BJ (cell line): Measurements from ENCODE around the gene CNN2. TPM values are rescaled to one million over a fixed set of nuclear protein-coding genes. Genes with fewer than 3 reads are reported as not detected.

ENCODE experiments used
- CTCF ChIA-PET: fragments of 350-600 bp; formaldehyde crosslinking; extraction: SDS; loops from one replicate; lab custom pipeline; 2021; ENCODE audit warnings: antibody characterized with exemption, inconsistent platforms; lab: Yijun Ruan, JAX
- POLR2A ChIA-PET: fragments of 300-600 bp; sonication (Branson Sonifier 250); formaldehyde crosslinking; extraction: SDS; loops from one replicate; lab custom pipeline; 2021; ENCODE audit warnings: antibody characterized with exemption; lab: Charles Lee
- DNase-seq: peaks from one replicate; pipeline ENCODE4 v3.0.0-alpha.2; 2011; ENCODE audit warnings: low read depth
- H3K27me3 ChIP-seq: 2 replicates; pipeline ENCODE4 v1.6.0; 2011; ENCODE audit warnings: low read length; ENCODE audit not compliant: control insufficient read depth, insufficient read depth
- H3K36me3 ChIP-seq: 2 replicates; pipeline ENCODE4 v1.5.1; 2011; ENCODE audit warnings: low read length; ENCODE audit not compliant: control insufficient read depth, insufficient read depth
- H3K4me3 ChIP-seq: 2 replicates; pipeline ENCODE4 v1.5.1; 2011; ENCODE audit warnings: low read depth, mild to moderate bottlenecking, control low read depth, low read length
- polyA plus RNA-seq: library from polyadenylated mRNA; depleted of rRNA; stranded (reverse); fragments of >200 nt; gene quantifications from 2 replicates; pipeline ENCODE4 v1.2.3, GENCODE V29; 2011
- TF ChIP-seq, protein P1 (sequence below): IDR thresholded peaks from 2 replicates; pipeline ENCODE4 v1.5.1; 2011; ENCODE audit warnings: low read depth, mild to moderate bottlenecking, control low read depth, inconsistent platforms, low read length, moderate library complexity; ENCODE audit not compliant: insufficient read depth

The CNN2 gene
- polyA plus RNA-seq, 1 experiment: 529 TPM

DNA sequence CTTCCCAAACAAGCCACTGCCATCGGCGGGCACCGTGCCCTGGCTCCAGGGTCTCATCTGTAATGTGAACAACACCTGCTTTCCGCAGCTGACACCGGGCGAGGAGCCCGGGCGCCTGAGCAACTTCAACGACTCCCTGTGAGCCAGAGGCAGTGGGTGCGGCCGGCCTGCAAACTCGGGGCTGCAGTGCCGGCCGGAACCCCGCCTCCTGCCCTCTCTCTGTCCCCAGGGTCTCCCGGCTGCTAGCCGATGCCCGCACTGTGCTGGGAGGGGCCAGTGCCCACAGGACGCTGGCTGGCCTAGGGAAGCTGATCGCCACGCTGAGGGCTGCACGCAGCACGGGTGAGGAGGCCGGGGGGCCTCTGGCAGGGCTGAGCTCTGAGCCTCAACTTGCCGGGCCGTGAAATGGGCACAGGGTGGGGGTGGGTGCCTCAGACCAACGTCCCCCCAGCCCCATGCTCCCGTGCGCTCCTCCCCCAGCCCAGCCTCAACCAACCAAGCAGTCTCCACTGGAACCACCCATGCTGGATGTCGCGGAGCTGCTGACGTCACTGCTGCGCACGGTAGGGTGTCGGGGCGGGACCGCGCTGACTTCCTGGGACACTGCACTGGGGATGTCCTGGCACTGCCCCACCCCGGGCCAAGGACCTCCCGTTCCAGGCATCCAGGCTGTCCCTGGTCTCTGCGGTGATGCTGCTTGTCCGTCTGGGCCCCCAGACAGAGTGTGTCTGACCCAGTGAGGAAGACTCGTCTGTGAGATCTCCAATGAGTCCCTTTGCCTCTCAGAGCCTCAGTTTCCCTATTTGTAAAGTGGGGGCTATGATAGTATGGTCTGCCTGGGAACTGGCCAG, 15.7 kb downstream of the CNN2 start:
- no peak for DNase-seq
- ChIA-PET POLR2A (interaction anchor here (0.5 kb wide), 1 partner anchor 974 kb away, joined by 6 read pairs; no protein-coding TSS in a partner anchor), CTCF (interaction anchor here (1.1 to 1.4 kb wide), 2 partner anchors 23 to 199 kb away, joined by 3 to 4 read pairs; no protein-coding TSS in a partner anchor)
- Histone ChIP-seq H3K36me3 (peaks cover 12% of the 10 kb centered on the region), H3K27me3 (no peaks in the 10 kb centered on the region), H3K4me3 (no peak overlapping the region)
- TF ChIP-seq, protein P1, sequence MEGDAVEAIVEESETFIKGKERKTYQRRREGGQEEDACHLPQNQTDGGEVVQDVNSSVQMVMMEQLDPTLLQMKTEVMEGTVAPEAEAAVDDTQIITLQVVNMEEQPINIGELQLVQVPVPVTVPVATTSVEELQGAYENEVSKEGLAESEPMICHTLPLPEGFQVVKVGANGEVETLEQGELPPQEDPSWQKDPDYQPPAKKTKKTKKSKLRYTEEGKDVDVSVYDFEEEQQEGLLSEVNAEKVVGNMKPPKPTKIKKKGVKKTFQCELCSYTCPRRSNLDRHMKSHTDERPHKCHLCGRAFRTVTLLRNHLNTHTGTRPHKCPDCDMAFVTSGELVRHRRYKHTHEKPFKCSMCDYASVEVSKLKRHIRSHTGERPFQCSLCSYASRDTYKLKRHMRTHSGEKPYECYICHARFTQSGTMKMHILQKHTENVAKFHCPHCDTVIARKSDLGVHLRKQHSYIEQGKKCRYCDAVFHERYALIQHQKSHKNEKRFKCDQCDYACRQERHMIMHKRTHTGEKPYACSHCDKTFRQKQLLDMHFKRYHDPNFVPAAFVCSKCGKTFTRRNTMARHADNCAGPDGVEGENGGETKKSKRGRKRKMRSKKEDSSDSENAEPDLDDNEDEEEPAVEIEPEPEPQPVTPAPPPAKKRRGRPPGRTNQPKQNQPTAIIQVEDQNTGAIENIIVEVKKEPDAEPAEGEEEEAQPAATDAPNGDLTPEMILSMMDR: no peak

DNA sequence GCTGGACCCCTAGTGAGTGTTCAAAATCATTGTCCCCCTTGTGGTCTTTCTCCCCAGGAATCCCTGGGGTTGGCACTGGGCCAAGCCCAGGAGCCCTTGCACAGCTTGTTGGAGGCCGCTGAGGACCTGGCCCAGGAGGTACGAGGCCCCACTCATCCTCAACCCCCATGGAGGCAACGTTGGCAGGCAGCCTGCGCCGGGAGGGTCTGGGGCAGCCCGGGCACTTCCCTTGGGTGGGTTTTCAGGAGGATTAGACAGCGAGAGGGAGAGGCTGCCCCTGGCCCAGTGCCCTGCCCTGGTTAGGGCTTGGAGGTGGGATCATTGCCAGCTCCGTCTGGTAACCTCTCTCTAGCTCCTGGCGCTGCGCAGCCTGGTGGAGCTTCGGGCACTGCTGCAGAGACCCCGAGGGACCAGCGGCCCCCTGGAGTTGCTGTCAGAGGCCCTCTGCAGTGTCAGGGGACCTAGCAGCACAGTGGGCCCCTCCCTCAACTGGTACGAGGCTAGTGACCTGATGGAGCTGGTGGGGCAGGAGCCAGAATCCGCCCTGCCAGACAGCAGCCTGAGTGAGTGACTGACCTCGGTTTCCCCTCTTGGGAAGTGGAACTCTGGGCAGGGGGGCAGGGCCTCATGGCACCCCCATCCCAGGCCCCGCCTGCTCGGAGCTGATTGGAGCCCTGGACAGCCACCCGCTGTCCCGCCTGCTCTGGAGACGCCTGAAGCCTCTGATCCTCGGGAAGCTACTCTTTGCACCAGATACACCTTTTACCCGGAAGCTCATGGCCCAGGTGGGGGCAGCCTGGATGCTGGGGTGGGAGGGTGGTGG, 16.5 kb downstream of the CNN2 start:
- peaks cover 5% of the 10 kb centered on the region for H3K36me3 ChIP-seq
- ChIA-PET POLR2A (interaction anchor here (0.5 kb wide), 1 partner anchor 973 kb away, joined by 6 read pairs; no protein-coding TSS in a partner anchor), CTCF (interaction anchor here (0.6 to 1.8 kb wide), 7 partner anchors 11 to 1777 kb away, joined by 3 to 5 read pairs (median 3); no protein-coding TSS in a partner anchor)
- no peaks in the 10 kb centered on the region for H3K27me3 ChIP-seq
- TF ChIP-seq, protein P1: no peak
- H3K4me3 ChIP-seq: no peak overlapping the region
- no peak for DNase-seq

DNA sequence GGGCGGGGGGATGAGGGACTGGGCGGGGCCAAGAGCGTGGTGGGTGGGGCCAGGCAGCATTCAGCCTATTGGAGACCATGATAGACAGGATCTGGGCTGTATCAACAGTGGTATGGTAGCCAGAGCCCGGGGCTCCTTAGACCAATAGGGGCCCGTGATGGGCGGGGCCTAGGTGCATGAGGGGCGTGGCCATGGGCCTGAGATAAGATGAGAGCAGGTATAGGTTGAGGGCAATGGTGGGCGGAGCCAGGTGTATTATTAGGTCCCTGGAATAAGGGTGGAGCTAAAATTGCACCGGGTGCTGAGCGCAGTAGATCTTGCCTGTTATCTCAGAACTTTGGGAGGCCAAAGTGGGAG, 18.8 kb downstream of the CNN2 start:
- Histone ChIP-seq H3K4me3 (no peak overlapping the region), H3K27me3 (no peaks in the 10 kb centered on the region), H3K36me3 (no peaks in the 10 kb centered on the region)
- CTCF ChIA-PET: no interaction called here
- TF ChIP-seq, protein P1: no peak
- no peak for DNase-seq
- POLR2A ChIA-PET: no interaction called here

DNA sequence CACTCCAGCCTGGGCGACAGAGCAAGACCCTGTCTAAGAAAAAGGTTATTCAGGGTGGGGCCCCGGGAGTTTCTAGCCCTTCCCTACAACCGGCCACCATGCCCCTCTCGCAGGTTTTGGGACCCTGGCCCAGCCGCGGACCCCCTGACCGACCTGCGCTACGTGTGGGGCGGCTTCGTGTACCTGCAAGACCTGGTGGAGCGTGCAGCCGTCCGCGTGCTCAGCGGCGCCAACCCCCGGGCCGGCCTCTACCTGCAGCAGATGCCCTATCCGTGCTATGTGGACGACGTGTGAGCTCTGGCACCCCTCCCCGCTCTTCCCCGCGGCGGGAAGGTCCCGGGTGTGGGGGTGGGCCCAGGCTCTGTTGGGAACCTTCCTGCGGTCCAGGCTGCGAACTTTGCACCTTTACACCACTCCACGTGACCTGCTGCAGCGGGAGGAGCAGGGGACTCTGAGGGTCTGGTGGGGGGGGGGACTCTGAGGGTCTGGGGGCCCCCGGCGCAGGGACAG, 19.8 kb downstream of the CNN2 start:
- no peaks in the 10 kb centered on the region for H3K27me3 ChIP-seq
- ChIA-PET CTCF (no interaction called here), POLR2A (no interaction called here)

More for the DNA sequence above, 19.8 kb downstream of the CNN2 start:
- H3K4me3 ChIP-seq: no peak overlapping the region
- DNase-seq: no peak
- H3K36me3 ChIP-seq: no peaks in the 10 kb centered on the region
- TF ChIP-seq, protein P1: no peak
